Adrenal gland (tissue), 12 donors: ENCODE results near the gene PHETA2. TPM values are rescaled to one million over a fixed set of nuclear protein-coding genes. Genes with fewer than 3 reads are reported as not detected.
"Not testable (repeated sequence)": the region's sequence is repeated elsewhere in the genome, so short reads cannot be mapped to it uniquely, and the experiment has no call there.

Experiments
- DNase-seq, 7 donors: peaks; one replicate each; pipeline ENCODE4 v3.0.0-alpha.2; 2019 to 2020
- H3K27ac ChIP-seq, 5 donors: fragments of 200-600 bp; sonication (generic) in 4 of 5; 1 replicate in 3 of 5; 2 replicates in 2 of 5; pipeline versions ENCODE4 v1.5.1 to v1.8.0; 2016 to 2020; ENCODE audit warnings: mild to moderate bottlenecking in 1 of 5
- H3K27me3 ChIP-seq: fragments of 200-600 bp; 2 replicates; pipeline ENCODE4 v1.8.0; 2021
- H3K36me3 ChIP-seq, 2 donors: fragments of 200-600 bp; replicated peaks in 1 of 2; 1 replicate in 1 of 2; 2 replicates in 1 of 2; pipeline versions ENCODE4 v1.5.1 to v1.8.0; 2018 to 2022
- H3K4me1 ChIP-seq, 2 donors: fragments of 200-600 bp; replicated peaks in 1 of 2; 1 replicate in 1 of 2; 2 replicates in 1 of 2; pipeline versions ENCODE4 v1.5.1 to v1.8.0; 2018 to 2021
- H3K4me3 ChIP-seq, 4 donors: fragments of 200-600 bp; sonication (generic) in 3 of 4; one replicate each; pipeline ENCODE4 v1.5.1; 2016 to 2018
- H3K9me3 ChIP-seq, 3 donors: fragments of 200-600 bp; sonication (generic) in 1 of 3; replicated peaks in 1 of 3; 1 replicate in 2 of 3; 2 replicates in 1 of 3; pipeline versions ENCODE4 v1.5.1 to v1.8.0; 2016 to 2021
- CTCF ChIP-seq, 6 experiments: fragments of 450-650 bp in 4 of 6; fragments of 200-600 bp in 2 of 6; sonication (generic) in 1 of 6; IDR thresholded peaks; 1 replicate in 5 of 6; 2 replicates in 1 of 6; pipeline versions ENCODE4 v1.5.1 to v1.8.0; 2016 to 2021; ENCODE audit warnings: antibody characterized with exemption in 6 of 6, mild to moderate bottlenecking in 2 of 6, moderate library complexity in 1 of 6
- POLR2A ChIP-seq, 2 donors: fragments of 450-650 bp; IDR thresholded peaks; one replicate each; pipeline ENCODE4 v1.6.1; 2017; ENCODE audit warnings: antibody characterized with exemption in 2 of 2, mild to moderate bottlenecking in 2 of 2, moderate library complexity in 1 of 2
- WGBS, 4 donors: extraction: QIAGEN DNeasy Blood & Tissue Kit in 2 of 4; methylation state at CpG; one replicate each; pipeline versions ENCODE4 v1.1.5 to v1.1.7; 2013 to 2017; 5-methylcytosine and 5-hydroxymethylcytosine counted together
- intact Hi-C, 2 donors: fragments of 100-400 bp; cut with DNase I; formaldehyde crosslinking; loops; one replicate each; pipeline versions ENCODE4 v1.14.1 to v1.15.0; 2022 to 2023
- polyA plus RNA-seq, 3 donors: library from polyadenylated mRNA; stranded (reverse); fragments of 200-250 nt in 2 of 3; fragments of 350-450 nt in 1 of 3; fragmentation: Illumina TruSeq in 1 of 3; extraction: RNeasy Lipid Tissue Mini Kit (QIAGEN cat#74804) in 1 of 3; gene quantifications; one replicate each; pipeline ENCODE4 v1.2.3, GENCODE V29; 2013 to 2014
- total RNA-seq, 9 donors: library from RNA; depleted of rRNA in 4 of 9; stranded (reverse); fragments of >200 nt in 4 of 9; fragments of 120-200 nt in 1 of 9; fragmentation: NEBNext Ultra II Directional in 1 of 9; extraction: Animal tissue kit (Norgen Biotek cat#: 25700) in 1 of 9; gene quantifications; one replicate each; pipeline versions ENCODE4 v1.1.0 to v1.2.4, GENCODE V29; 2013 to 2023
- donor health status: healthy with polysubstance abuse.
- donor health status: Bipolar disorder and iron deficiency.
- donor health status: DM: yes; HTN: yes; CAD: no.
- donor health status: DM: no; HTN: no; CAD: no.
- donor health status: DM: no; HTN: no; CAD: no.
- donor health status: DM: yes; HTN: yes; CAD: no.

Gene PHETA2
- total and polyA plus RNA-seq, 12 donors: 2.5 to 14.3 (median 7.0) TPM

GRCh38 chr22:42070517-42071422 lies 3.3 kb upstream of the PHETA2 start, which contains the start of gene NAGA:
Gene NAGA (minus strand): TSS chr22:42070812. CDS start chr22:42070297, 515 bp downstream.
- Histone ChIP-seq H3K36me3 (peaks cover 0 to 19% of the 10 kb centered on the region in 2 donors), H3K4me3 (peak within 1 kb of the TSS in 3 of 4 donors; percentile 27 to 77 (median 66)), H3K9me3 (no peaks in the 10 kb centered on the region), H3K4me1 (peaks cover 6 to 29% of the 10 kb centered on the region in 2 donors), H3K27me3 (no peaks in the 10 kb centered on the region), H3K27ac (peak within 1 kb of the TSS; percentile 58 to 95 (median 83))
- 0 to 1% (median 0%) methylated on average over 7 to 56 of the region's 56 CpGs for WGBS, 4 donors
- TF ChIP-seq POLR2A (IDR thresholded peaks at IDR 0.05): peak; percentile 44 to 92
- TF ChIP-seq CTCF (IDR thresholded peaks at IDR 0.05): no peak
- DNase-seq: peak; percentile 93 to 98 (median 97)
- intact Hi-C loops: loop anchor here in 1 of 2 donors (5.0 kb wide), 1 partner anchor 383 kb away; the partner anchor contains the start of gene SNU13

GRCh38 chr22:42071508-42071907 lies 2.5 kb upstream of the PHETA2 start:
- Histone ChIP-seq H3K36me3 (peaks cover 0 to 13% of the 10 kb centered on the region in 2 donors), H3K4me1 (peaks cover 6 to 29% of the 10 kb centered on the region in 2 donors), H3K27ac (peak overlapping the region in 4 of 5 donors; percentile 58 to 95 (median 87)), H3K4me3 (peak overlapping the region in 1 of 4 donors; percentile 77)
- WGBS, 4 donors: 68 to 76% (median 70%) methylated on average over 7 of the region's 7 CpGs
- H3K27me3 ChIP-seq, H3K9me3 ChIP-seq: not testable (repeated sequence)
- DNase-seq: peak in 2 of 7 donors; percentile 16 to 43
- intact Hi-C loops: loop anchor here in 1 of 2 donors (5.0 kb wide), 1 partner anchor 384 kb away; the partner anchor contains the start of gene SNU13

- intact Hi-C loops: loop anchor here in 1 of 2 donors (5.0 kb wide), 1 partner anchor 385 kb away; the partner anchor contains the start of gene SNU13
- Histone ChIP-seq H3K9me3 (no peaks in the 10 kb centered on the region), H3K27me3 (no peaks in the 10 kb centered on the region), H3K36me3 (peaks cover 0 to under 1% of the 10 kb centered on the region in 2 donors), H3K27ac (no peak overlapping the region), H3K4me3 (no peak overlapping the region), H3K4me1 (peaks cover 6 to 29% of the 10 kb centered on the region in 2 donors)
- peak in 2 of 7 donors; percentile 19 to 58 for DNase-seq
- WGBS, 4 donors: 84 to 94% (median 85%) methylated on average over 8 of the region's 8 CpGs
- TF ChIP-seq CTCF (IDR thresholded peaks at IDR 0.05) (no peak), POLR2A (IDR thresholded peaks at IDR 0.05) (no peak)
Observed at GRCh38 chr22:42072606-42073330, 1.3 kb upstream of the PHETA2 start.

GRCh38 chr22:42073621-42074041 lies 417 bp upstream of the PHETA2 start:
- H3K27ac ChIP-seq: peak overlapping the region in 4 of 5 donors; percentile 55 to 90 (median 72)
- peak overlapping the region in 2 of 4 donors; percentile 38 to 74 for H3K4me3 ChIP-seq
- no peaks in the 10 kb centered on the region for H3K9me3 ChIP-seq
- H3K36me3 ChIP-seq: no peaks in the 10 kb centered on the region
- peak in 2 of 7 donors; percentile 28 to 51 for DNase-seq
- peaks cover 8 to 31% of the 10 kb centered on the region in 2 donors for H3K4me1 ChIP-seq
- H3K27me3 ChIP-seq: no peaks in the 10 kb centered on the region
- intact Hi-C loops: loop anchor here in 1 of 2 donors (5.0 kb wide), 1 partner anchor 386 kb away; the partner anchor contains the start of gene SNU13
- WGBS, 4 donors: 59 to 75% (median 71%) methylated on average over 7 to 14 of the region's 14 CpGs
- TF ChIP-seq CTCF (IDR thresholded peaks at IDR 0.05) (no peak), POLR2A (IDR thresholded peaks at IDR 0.05) (no peak)
